H9 (cell line): ENCODE results near the gene PDE6G. TPM values are rescaled to one million over a fixed set of nuclear protein-coding genes. Genes with fewer than 3 reads are reported as not detected.

Experiments used
- DNase-seq: peaks from one replicate; pipeline ENCODE4 v3.0.0-alpha.2; 2017
- H2AFZ ChIP-seq: one replicate; pipeline ENCODE4 v1.6.1; 2013; ENCODE audit warnings: mild to moderate bottlenecking, low read length, control low read depth, moderate library complexity
- H2AK5ac ChIP-seq: 2 replicates; pipeline ENCODE4 v1.6.1; 2013; ENCODE audit warnings: low read length, control low read depth, mixed read lengths; ENCODE audit not compliant: insufficient read length
- H2BK120ac ChIP-seq: one replicate; pipeline ENCODE4 v1.6.1; 2013; ENCODE audit warnings: low read depth, mild to moderate bottlenecking, low read length, control low read depth, inconsistent platforms; ENCODE audit not compliant: poor library complexity, severe bottlenecking
- H2BK12ac ChIP-seq: 2 replicates; pipeline ENCODE4 v1.6.1; 2013; ENCODE audit warnings: low read length, control low read depth, mixed read lengths, low read depth; ENCODE audit not compliant: insufficient read length
- H2BK15ac ChIP-seq: 2 replicates; pipeline ENCODE4 v1.6.1; 2013; ENCODE audit warnings: low read depth, low read length, control low read depth
- H2BK20ac ChIP-seq: one replicate; pipeline ENCODE4 v1.6.1; 2013; ENCODE audit warnings: low read depth, mild to moderate bottlenecking, low read length, control low read depth, inconsistent platforms; ENCODE audit not compliant: poor library complexity, severe bottlenecking
- H2BK5ac ChIP-seq: 2 replicates; pipeline ENCODE4 v1.6.1; 2013; ENCODE audit warnings: low read length, control low read depth, mixed read lengths; ENCODE audit not compliant: insufficient read length
- H3K14ac ChIP-seq: 2 replicates; pipeline ENCODE4 v1.6.1; 2013; ENCODE audit warnings: low read length, control low read depth; ENCODE audit not compliant: insufficient read depth
- H3K18ac ChIP-seq: 2 replicates; pipeline ENCODE4 v1.6.1; 2013; ENCODE audit warnings: low read depth, mild to moderate bottlenecking, mixed read lengths, low read length, control low read depth; ENCODE audit not compliant: insufficient read length
- H3K23ac ChIP-seq: 2 replicates; pipeline ENCODE4 v1.6.1; 2013; ENCODE audit warnings: low read length, control low read depth, mixed read lengths, low read depth; ENCODE audit not compliant: insufficient read length
- H3K23me2 ChIP-seq: 2 replicates; pipeline ENCODE4 v1.6.1; 2013; ENCODE audit warnings: low read depth, mild to moderate bottlenecking, mixed read lengths, low read length, control low read depth; ENCODE audit not compliant: insufficient read length, poor library complexity, severe bottlenecking
- H3K27ac ChIP-seq: 2 replicates; pipeline ENCODE4 v1.5.1; 2013; ENCODE audit warnings: low read length, control low read depth, mixed read lengths, low read depth; ENCODE audit not compliant: insufficient read length
- H3K27me3 ChIP-seq: 2 replicates; pipeline ENCODE4 v1.6.1; 2013; ENCODE audit warnings: low read length, control low read depth, inconsistent platforms; ENCODE audit not compliant: insufficient read depth
- H3K4ac ChIP-seq: 2 replicates; pipeline ENCODE4 v1.6.1; 2013; ENCODE audit warnings: low read depth, mild to moderate bottlenecking, control low read depth, inconsistent platforms, low read length, moderate library complexity
- H3K4me1 ChIP-seq: 2 replicates; pipeline ENCODE4 v1.6.1; 2013; ENCODE audit warnings: low read length, control low read depth, inconsistent platforms; ENCODE audit not compliant: insufficient read depth
- H3K4me2 ChIP-seq: 2 replicates; pipeline ENCODE4 v1.6.1; 2013; ENCODE audit warnings: low read length, control low read depth, mixed read lengths; ENCODE audit not compliant: insufficient read length, insufficient read depth
- H3K56ac ChIP-seq: 2 replicates; pipeline ENCODE4 v1.6.1; 2013; ENCODE audit warnings: low read depth, mild to moderate bottlenecking, mixed read lengths, low read length, control low read depth; ENCODE audit not compliant: insufficient read length
- H3K79me1 ChIP-seq: 2 replicates; pipeline ENCODE4 v1.6.1; 2013; ENCODE audit warnings: low read depth, mild to moderate bottlenecking, moderate library complexity, low read length, control low read depth, inconsistent platforms; ENCODE audit not compliant: insufficient read depth, poor library complexity, severe bottlenecking
- H3K79me2 ChIP-seq: 2 replicates; pipeline ENCODE4 v1.6.1; 2013; ENCODE audit warnings: low read length, control low read depth, inconsistent platforms; ENCODE audit not compliant: insufficient read depth
- H3K9ac ChIP-seq: 2 replicates; pipeline ENCODE4 v1.6.1; 2013; ENCODE audit warnings: low read length, control low read depth, mixed read lengths; ENCODE audit not compliant: insufficient read length; ENCODE audit errors: extremely low read depth
- H3K9me3 ChIP-seq: one replicate; pipeline ENCODE4 v1.6.1; 2013; ENCODE audit warnings: low read depth, low read length, inconsistent platforms; ENCODE audit not compliant: control insufficient read depth
- H3T11ph ChIP-seq: one replicate; pipeline ENCODE4 v1.6.1; 2013; ENCODE audit warnings: mild to moderate bottlenecking, low read length, control low read depth, inconsistent platforms
- H4K20me1 ChIP-seq: one replicate; pipeline ENCODE4 v1.6.1; 2013; ENCODE audit not compliant: control insufficient read depth, insufficient read length, insufficient read depth
- H4K5ac ChIP-seq: 2 replicates; pipeline ENCODE4 v1.6.1; 2013; ENCODE audit warnings: low read depth, mild to moderate bottlenecking, mixed read lengths, low read length, control low read depth; ENCODE audit not compliant: insufficient read length
- H4K8ac ChIP-seq: replicated peaks from 2 replicates; pipeline ENCODE4 v1.6.1; 2013; ENCODE audit warnings: low read length, control low read depth, mixed read lengths, low read depth; ENCODE audit not compliant: insufficient read length
- H4K91ac ChIP-seq: 2 replicates; pipeline ENCODE4 v1.6.1; 2013; ENCODE audit warnings: low read depth, mild to moderate bottlenecking, moderate library complexity, mixed read lengths, low read length, control low read depth; ENCODE audit not compliant: insufficient read length
- H3K27ac Mint-ChIP-seq, 3 experiments: 2 replicates in 2 of 3; 3 replicates in 1 of 3; pipeline ENCODE4 v1.8.0; 2020 to 2021; ENCODE audit warnings: mixed read lengths in 3 of 3, mild to moderate bottlenecking in 1 of 3, moderate library complexity in 1 of 3
- H3K27me3 Mint-ChIP-seq: 2 replicates; pipeline ENCODE4 v1.8.0; 2021; ENCODE audit warnings: low read depth, mild to moderate bottlenecking, moderate library complexity, mixed read lengths
- H3K36me3 Mint-ChIP-seq, 3 experiments: 2 replicates in 2 of 3; 3 replicates in 1 of 3; pipeline ENCODE4 v1.8.0; 2020 to 2021; ENCODE audit warnings: low read depth in 3 of 3, mixed read lengths in 3 of 3; ENCODE audit not compliant: insufficient read depth in 1 of 3
- H3K4me1 Mint-ChIP-seq, 2 experiments: 2 replicates each; pipeline ENCODE4 v1.8.0; 2020; ENCODE audit warnings: mixed read lengths in 2 of 2
- H3K4me3 Mint-ChIP-seq, 2 experiments: 2 replicates in 1 of 2; 3 replicates in 1 of 2; pipeline ENCODE4 v1.8.0; 2020 to 2021; ENCODE audit warnings: mild to moderate bottlenecking in 2 of 2, mixed read lengths in 2 of 2, moderate library complexity in 1 of 2
- H3K9me3 Mint-ChIP-seq, 2 experiments: 2 replicates in 1 of 2; 3 replicates in 1 of 2; pipeline ENCODE4 v1.8.0; 2020; ENCODE audit warnings: mild to moderate bottlenecking in 2 of 2, mixed read lengths in 2 of 2, moderate library complexity in 1 of 2
- WGBS: extraction: QIAGEN DNeasy Blood & Tissue Kit; methylation state at CpG from one replicate; pipeline ENCODE4 v1.1.7; 2013; ENCODE audit warnings: missing lambda C conversion rate, low lambda C conversion rate, mixed read lengths; ENCODE audit not compliant: insufficient read length; ENCODE audit errors: extremely low coverage; 5-methylcytosine and 5-hydroxymethylcytosine counted together
- total RNA-seq: library from RNA; stranded (reverse); gene quantifications from 2 replicates; pipeline ENCODE4 v1.2.1, GENCODE V29; 2021
- TF ChIP-seq, protein P1 (sequence below): fragments of 200-600 bp; sonication (generic); conservative IDR thresholded peaks from 3 replicates; pipeline ENCODE4 v1.8.0; 2021; ENCODE audit warnings: antibody characterized with exemption, mild to moderate bottlenecking

Gene PDE6G
- total RNA-seq, 1 experiment from 2014 or later, result 5.7 TPM

- no peak overlapping the region for H2AFZ ChIP-seq
- H3T11ph ChIP-seq, result no peak overlapping the region
- H2AK5ac ChIP-seq, result no peak overlapping the region
- H3K27me3 ChIP-seq, result no peaks in the 10 kb centered on the region
- H2BK15ac ChIP-seq, result no peak overlapping the region
- H3K4ac ChIP-seq, result no peak overlapping the region
- peak overlapping the region; percentile 58; the same call in 1 of the 2 replicates for H3K14ac ChIP-seq
- no peak overlapping the region for H3K18ac ChIP-seq
- no CpG with 5 or more reads among the region's 16 CpGs for WGBS
- H3K9ac ChIP-seq, result peak overlapping the region; percentile 54
- H3K4me2 ChIP-seq, result peak overlapping the region; percentile 74
- H4K20me1 ChIP-seq, result no peaks in the 10 kb centered on the region
- DNase-seq, result peak; percentile 64
- no peak overlapping the region for H2BK12ac ChIP-seq
- no peak overlapping the region for H3K23ac ChIP-seq
- H3K56ac ChIP-seq, result no peak overlapping the region
- H3K79me1 ChIP-seq, result peaks cover 10% of the 10 kb centered on the region
- H2BK120ac ChIP-seq, result no peak overlapping the region
- H3K27ac Mint-ChIP-seq, result peak overlapping the region; percentile 24 to 98 (median 81); a peak in 6 of 7 replicates
- no peaks in the 10 kb centered on the region for H3K27me3 Mint-ChIP-seq
- peaks cover 18 to 19% of the 10 kb centered on the region in 2 experiments for H3K4me1 Mint-ChIP-seq
- no peak overlapping the region for H4K8ac ChIP-seq
- H3K9me3 ChIP-seq, result no peaks in the 10 kb centered on the region
- no peak overlapping the region for H3K27ac ChIP-seq
- H3K23me2 ChIP-seq, result peaks cover 3% of the 10 kb centered on the region
- peaks cover 2% of the 10 kb centered on the region; the same call in 1 of the 2 replicates for H3K4me1 ChIP-seq
- peak overlapping the region; percentile 97 for H3K4me3 Mint-ChIP-seq
- peaks cover 4% of the 10 kb centered on the region; the same call in 1 of the 2 replicates for H3K79me2 ChIP-seq
- H3K9me3 Mint-ChIP-seq, result no peaks in the 10 kb centered on the region
- TF ChIP-seq, protein P1, sequence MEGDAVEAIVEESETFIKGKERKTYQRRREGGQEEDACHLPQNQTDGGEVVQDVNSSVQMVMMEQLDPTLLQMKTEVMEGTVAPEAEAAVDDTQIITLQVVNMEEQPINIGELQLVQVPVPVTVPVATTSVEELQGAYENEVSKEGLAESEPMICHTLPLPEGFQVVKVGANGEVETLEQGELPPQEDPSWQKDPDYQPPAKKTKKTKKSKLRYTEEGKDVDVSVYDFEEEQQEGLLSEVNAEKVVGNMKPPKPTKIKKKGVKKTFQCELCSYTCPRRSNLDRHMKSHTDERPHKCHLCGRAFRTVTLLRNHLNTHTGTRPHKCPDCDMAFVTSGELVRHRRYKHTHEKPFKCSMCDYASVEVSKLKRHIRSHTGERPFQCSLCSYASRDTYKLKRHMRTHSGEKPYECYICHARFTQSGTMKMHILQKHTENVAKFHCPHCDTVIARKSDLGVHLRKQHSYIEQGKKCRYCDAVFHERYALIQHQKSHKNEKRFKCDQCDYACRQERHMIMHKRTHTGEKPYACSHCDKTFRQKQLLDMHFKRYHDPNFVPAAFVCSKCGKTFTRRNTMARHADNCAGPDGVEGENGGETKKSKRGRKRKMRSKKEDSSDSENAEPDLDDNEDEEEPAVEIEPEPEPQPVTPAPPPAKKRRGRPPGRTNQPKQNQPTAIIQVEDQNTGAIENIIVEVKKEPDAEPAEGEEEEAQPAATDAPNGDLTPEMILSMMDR, result no peak
- H4K91ac ChIP-seq, result no peak overlapping the region
- peaks cover 26 to 48% (median 47%) of the 10 kb centered on the region in 3 experiments; a peak in 6 of 7 replicates for H3K36me3 Mint-ChIP-seq
- H4K5ac ChIP-seq, result no peak overlapping the region
- H2BK5ac ChIP-seq, result no peak overlapping the region
- no peak overlapping the region for H2BK20ac ChIP-seq
These were observed 9.7 kb upstream of the PDE6G start for GRCh38 chr17:81666092-81666341.
